Measurements from ENCODE around the gene ZNF236. TPM values are rescaled to one million over a fixed set of nuclear protein-coding genes. Genes with fewer than 3 reads are reported as not detected.
A peak's percentile ranks its signal among the peaks of the same experiment; 100 is the strongest.

ZNF236 gene
- total and polyA plus RNA-seq, 3 experiments from 2014 or later: 11.1 to 15.9 (median 13.4) TPM

DNA sequence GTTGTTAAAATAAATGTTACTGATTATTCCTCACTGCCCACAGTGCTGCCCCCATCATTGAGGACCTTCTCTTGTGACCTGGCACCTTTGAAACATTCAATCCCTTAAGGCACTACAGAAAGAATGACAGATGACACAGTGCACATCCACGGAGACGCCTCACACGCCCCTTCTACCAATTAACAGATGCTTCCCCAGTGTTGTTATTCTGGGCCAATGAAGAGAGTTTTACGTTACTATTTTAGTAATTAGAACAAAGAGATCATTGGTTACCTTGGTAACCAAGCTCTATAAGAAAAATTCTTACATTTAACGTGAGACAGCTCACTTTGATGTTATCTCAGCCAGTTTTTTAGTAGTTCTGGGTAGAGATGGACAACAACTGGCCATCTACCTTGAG lies 152.0 kb downstream of the ZNF236 start:
- no peaks in the 10 kb centered on the region for H3K4me1 ChIP-seq (ENCODE audit: insufficient read depth, low read length)
- POLR2A ChIA-PET: no interaction called here
- Mint-ChIP-seq H3K36me3 (peaks cover 4 to 25% (median 7%) of the 10 kb centered on the region in 3 donors), H3K27me3 (no peaks in the 10 kb centered on the region), H3K9me3 (no peaks in the 10 kb centered on the region), H3K4me3 (no peak overlapping the region), H3K27ac (no peak overlapping the region), H3K4me1 (no peaks in the 10 kb centered on the region)
- H3K36me3 ChIP-seq (ENCODE audit: insufficient read depth, low read length): no peaks in the 10 kb centered on the region
- H3K27me3 ChIP-seq (ENCODE audit: insufficient read depth, low read length, poor library complexity, severe bottlenecking): no peaks in the 10 kb centered on the region
- DNase-seq: no peak
- H3K9me3 ChIP-seq (ENCODE audit: low read length): no peaks in the 10 kb centered on the region
- no peak overlapping the region for H3K27ac ChIP-seq (ENCODE audit: low read depth, low read length)
- no peak overlapping the region for H3K4me3 ChIP-seq (ENCODE audit: low read length)
- CTCF ChIA-PET: interaction anchor here (2.4 kb wide), 1 partner anchor 9 kb away, joined by 9 read pairs; no protein-coding TSS in a partner anchor

DNA sequence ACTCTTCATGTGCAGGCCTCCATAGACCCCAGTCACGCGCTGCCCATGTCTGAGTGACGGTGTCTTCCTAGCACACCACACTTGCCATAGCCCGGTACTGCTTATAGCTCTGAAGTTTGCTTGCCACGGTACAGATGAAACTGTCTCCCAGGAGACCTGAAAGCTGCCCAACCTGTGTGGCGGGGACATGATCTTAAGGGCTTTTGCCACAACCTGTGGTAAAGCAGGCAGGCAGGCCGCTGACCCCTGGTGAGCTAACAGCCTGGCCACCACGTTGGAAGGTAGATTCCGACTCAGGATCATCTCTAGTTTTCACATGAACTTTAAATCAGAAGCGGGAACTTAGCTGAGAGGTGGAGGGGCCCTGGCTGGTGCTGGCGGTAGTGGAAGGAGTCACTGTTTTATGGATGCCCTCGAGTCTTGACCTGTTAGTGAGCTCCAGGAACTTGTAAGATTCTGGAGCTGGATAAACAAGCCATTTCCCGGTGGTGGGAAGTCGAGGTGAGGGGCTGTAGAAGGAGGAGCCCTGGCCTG lies 153.3 kb downstream of the ZNF236 start:
- Histone ChIP-seq H3K4me3 (ENCODE audit: low read length) (no peak overlapping the region), H3K27me3 (ENCODE audit: insufficient read depth, low read length, poor library complexity, severe bottlenecking) (no peaks in the 10 kb centered on the region), H3K27ac (ENCODE audit: low read depth, low read length) (no peak overlapping the region), H3K9me3 (ENCODE audit: low read length) (no peaks in the 10 kb centered on the region), H3K36me3 (ENCODE audit: insufficient read depth, low read length) (no peaks in the 10 kb centered on the region), H3K4me1 (ENCODE audit: insufficient read depth, low read length) (no peaks in the 10 kb centered on the region)
- Mint-ChIP-seq H3K27me3 (peaks cover 0 to under 1% of the 10 kb centered on the region in 2 donors), H3K27ac (peak overlapping the region in 1 of 8 donors; percentile 12), H3K4me3 (no peak overlapping the region), H3K9me3 (no peaks in the 10 kb centered on the region), H3K4me1 (no peaks in the 10 kb centered on the region), H3K36me3 (peaks cover 4 to 25% (median 7%) of the 10 kb centered on the region in 3 donors)
- DNase-seq: no peak
- POLR2A ChIA-PET: no interaction called here
- CTCF ChIA-PET: interaction anchor here (2.4 kb wide), 1 partner anchor 8 kb away, joined by 9 read pairs; no protein-coding TSS in a partner anchor

DNA sequence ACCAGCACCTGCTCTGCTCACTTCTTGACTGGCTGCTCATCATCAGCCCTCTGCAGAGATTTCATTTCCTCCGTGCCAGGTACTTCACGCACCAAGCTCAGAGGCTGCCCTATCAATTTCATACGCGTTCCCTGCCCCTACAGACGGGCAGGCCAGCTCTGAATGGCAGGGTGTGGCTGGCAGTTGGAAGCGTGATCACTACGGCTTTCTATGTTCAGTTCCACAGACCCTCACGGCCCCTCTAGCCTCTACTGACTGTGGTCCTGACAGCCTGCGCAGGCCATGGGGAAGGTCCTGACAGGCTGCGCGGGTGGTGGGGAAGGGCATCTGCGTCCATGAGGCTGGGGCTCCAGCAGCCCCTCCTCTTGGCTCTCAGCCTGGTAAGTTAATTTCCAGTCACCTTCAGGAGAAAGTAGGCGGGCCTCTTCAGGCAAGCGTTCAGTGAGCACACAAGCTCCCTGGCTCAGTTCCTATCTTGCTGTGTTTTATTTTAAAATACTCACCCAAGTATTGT lies 154.8 kb downstream of the ZNF236 start:
- Mint-ChIP-seq H3K4me1 (no peaks in the 10 kb centered on the region), H3K36me3 (peaks cover 3 to 18% (median 4%) of the 10 kb centered on the region in 3 donors), H3K4me3 (no peak overlapping the region), H3K27me3 (peaks cover 0 to 2% of the 10 kb centered on the region in 2 donors), H3K9me3 (no peaks in the 10 kb centered on the region), H3K27ac (no peak overlapping the region)
- no peaks in the 10 kb centered on the region for H3K4me1 ChIP-seq (ENCODE audit: insufficient read depth, low read length)
- no peaks in the 10 kb centered on the region for H3K36me3 ChIP-seq (ENCODE audit: insufficient read depth, low read length)
- no peaks in the 10 kb centered on the region for H3K9me3 ChIP-seq (ENCODE audit: low read length)
- CTCF ChIA-PET: interaction anchor here (1.6 kb wide), 1 partner anchor 173 kb away, joined by 5 read pairs; no protein-coding TSS in a partner anchor
- no peak overlapping the region for H3K4me3 ChIP-seq (ENCODE audit: low read length)
- POLR2A ChIA-PET: interaction anchor here (0.7 kb wide), 1 partner anchor 19 kb away, joined by 3 read pairs; no protein-coding TSS in a partner anchor
- DNase-seq: no peak
- no peak overlapping the region for H3K27ac ChIP-seq (ENCODE audit: low read depth, low read length)
- no peaks in the 10 kb centered on the region for H3K27me3 ChIP-seq (ENCODE audit: insufficient read depth, low read length, poor library complexity, severe bottlenecking)

DNA sequence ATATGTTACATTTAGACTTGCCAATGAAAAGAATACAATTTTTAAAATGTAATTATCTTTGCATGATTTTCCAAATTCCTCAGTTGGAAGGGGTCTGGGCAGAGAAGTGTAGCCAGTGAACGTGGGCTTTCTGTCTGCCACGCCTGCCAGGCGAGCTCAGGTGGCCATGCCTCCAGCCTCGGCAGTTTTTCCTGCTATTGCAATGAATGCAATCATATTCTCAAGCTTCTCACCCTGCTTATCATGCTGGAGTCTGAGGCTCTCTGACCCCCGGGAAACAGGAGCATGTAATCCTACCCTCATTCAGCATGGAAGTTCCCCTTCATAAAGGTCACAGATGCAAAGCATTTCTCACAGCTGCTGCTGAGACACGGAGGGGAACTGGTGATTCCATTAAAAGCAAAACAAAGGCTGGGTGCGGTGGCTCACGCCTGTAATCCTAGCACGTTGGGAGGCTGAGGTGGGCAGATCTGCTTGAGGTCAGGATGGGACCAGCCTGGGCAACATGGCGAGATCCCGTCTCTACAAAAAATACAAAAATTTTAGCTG lies 155.4 kb downstream of the ZNF236 start:
- no peaks in the 10 kb centered on the region for H3K9me3 ChIP-seq (ENCODE audit: low read length)
- no peak overlapping the region for H3K4me3 ChIP-seq (ENCODE audit: low read length)
- POLR2A ChIA-PET: interaction anchor here (0.7 kb wide), 1 partner anchor 20 kb away, joined by 3 read pairs; no protein-coding TSS in a partner anchor
- Mint-ChIP-seq H3K36me3 (peaks cover 1 to 16% (median 4%) of the 10 kb centered on the region in 3 donors), H3K27me3 (peaks cover 0 to 2% of the 10 kb centered on the region in 2 donors), H3K4me1 (no peaks in the 10 kb centered on the region), H3K9me3 (no peaks in the 10 kb centered on the region), H3K27ac (no peak overlapping the region), H3K4me3 (no peak overlapping the region)
- CTCF ChIA-PET: interaction anchor here (1.6 kb wide), 1 partner anchor 174 kb away, joined by 5 read pairs; no protein-coding TSS in a partner anchor
- H3K4me1 ChIP-seq (ENCODE audit: insufficient read depth, low read length): no peaks in the 10 kb centered on the region
- no peaks in the 10 kb centered on the region for H3K36me3 ChIP-seq (ENCODE audit: insufficient read depth, low read length)
- H3K27me3 ChIP-seq (ENCODE audit: insufficient read depth, low read length, poor library complexity, severe bottlenecking): no peaks in the 10 kb centered on the region
- no peak overlapping the region for H3K27ac ChIP-seq (ENCODE audit: low read depth, low read length)
- no peak for DNase-seq

DNA sequence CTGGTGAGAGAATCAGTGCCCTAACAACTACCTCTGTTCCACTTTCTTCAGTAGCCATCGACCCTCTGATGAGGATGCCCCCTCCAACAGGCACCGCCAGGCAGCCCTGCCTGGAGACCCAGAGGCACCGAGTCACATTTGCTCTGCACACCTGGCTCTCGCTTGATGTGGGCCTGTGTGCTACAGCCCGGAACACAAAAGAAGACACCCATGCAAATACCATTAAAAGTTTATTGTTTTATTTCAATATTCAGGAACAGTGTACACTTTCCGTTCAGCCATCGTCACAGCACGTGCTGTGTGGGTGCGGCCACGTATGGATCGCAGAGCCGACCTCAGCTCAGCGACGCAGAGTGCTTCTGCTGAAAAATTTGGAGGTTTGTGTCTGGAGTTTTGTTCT lies 156.3 kb downstream of the ZNF236 start:
- H3K27me3 ChIP-seq (ENCODE audit: insufficient read depth, low read length, poor library complexity, severe bottlenecking): no peaks in the 10 kb centered on the region
- POLR2A ChIA-PET: no interaction called here
- CTCF ChIA-PET: interaction anchor here (1.6 kb wide), 1 partner anchor 175 kb away, joined by 5 read pairs; no protein-coding TSS in a partner anchor
- Mint-ChIP-seq H3K36me3 (peaks cover 1 to 12% (median 4%) of the 10 kb centered on the region in 3 donors), H3K9me3 (no peaks in the 10 kb centered on the region), H3K27ac (peak overlapping the region in 2 of 8 donors; percentile 52 to 61), H3K27me3 (peaks cover 0 to 2% of the 10 kb centered on the region in 2 donors), H3K4me3 (no peak overlapping the region), H3K4me1 (peaks cover 6 to 8% (median 7%) of the 10 kb centered on the region in 3 donors)
- no peaks in the 10 kb centered on the region for H3K36me3 ChIP-seq (ENCODE audit: insufficient read depth, low read length)
- no peak for DNase-seq
- no peak overlapping the region for H3K4me3 ChIP-seq (ENCODE audit: low read length)
- H3K27ac ChIP-seq (ENCODE audit: low read depth, low read length): no peak overlapping the region
- no peaks in the 10 kb centered on the region for H3K4me1 ChIP-seq (ENCODE audit: insufficient read depth, low read length)
- no peaks in the 10 kb centered on the region for H3K9me3 ChIP-seq (ENCODE audit: low read length)

DNA sequence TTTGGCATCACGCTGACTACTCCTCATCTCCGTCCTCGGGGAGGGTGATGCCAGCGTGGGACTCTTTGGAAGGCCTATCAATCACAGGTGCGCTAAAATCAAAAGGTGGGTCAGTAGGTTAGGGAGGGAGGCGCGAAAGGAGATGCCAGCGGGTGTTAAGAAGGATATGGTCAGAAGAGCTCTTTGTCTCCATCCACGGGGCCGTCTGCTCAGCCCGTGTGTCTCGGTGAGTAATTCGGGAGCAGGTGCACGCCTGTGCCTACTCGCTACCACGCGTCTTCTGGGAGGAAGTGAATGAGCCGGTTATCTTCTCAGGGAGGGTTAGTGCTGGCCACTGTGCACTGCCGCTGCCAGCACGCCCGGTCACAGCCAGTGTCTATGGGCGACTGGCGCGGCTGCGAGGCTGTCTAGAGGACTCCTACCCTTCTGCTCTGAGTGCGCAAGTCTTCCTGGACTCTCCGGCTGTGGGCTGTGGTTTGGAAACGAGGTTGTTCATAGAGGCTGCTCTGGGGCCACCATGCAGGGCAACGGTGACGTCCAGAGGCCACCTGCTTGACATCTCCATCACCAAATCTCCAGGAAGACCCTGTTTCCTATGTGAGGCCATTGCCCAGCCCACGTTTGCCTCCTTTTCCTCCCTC lies 156.9 kb downstream of the ZNF236 start:
- Histone ChIP-seq H3K9me3 (ENCODE audit: low read length) (no peaks in the 10 kb centered on the region), H3K4me1 (ENCODE audit: insufficient read depth, low read length) (no peaks in the 10 kb centered on the region), H3K27ac (ENCODE audit: low read depth, low read length) (no peak overlapping the region), H3K36me3 (ENCODE audit: insufficient read depth, low read length) (no peaks in the 10 kb centered on the region), H3K4me3 (ENCODE audit: low read length) (no peak overlapping the region), H3K27me3 (ENCODE audit: insufficient read depth, low read length, poor library complexity, severe bottlenecking) (no peaks in the 10 kb centered on the region)
- Mint-ChIP-seq H3K4me3 (no peak overlapping the region), H3K36me3 (peaks cover 0 to 10% (median 4%) of the 10 kb centered on the region in 3 donors), H3K9me3 (no peaks in the 10 kb centered on the region), H3K4me1 (peaks cover 6 to 8% (median 8%) of the 10 kb centered on the region in 3 donors), H3K27ac (peak overlapping the region in 1 of 8 donors; percentile 52), H3K27me3 (peaks cover 0 to 2% of the 10 kb centered on the region in 2 donors)
- POLR2A ChIA-PET: no interaction called here
- CTCF ChIA-PET: no interaction called here
- no peak for DNase-seq

DNA sequence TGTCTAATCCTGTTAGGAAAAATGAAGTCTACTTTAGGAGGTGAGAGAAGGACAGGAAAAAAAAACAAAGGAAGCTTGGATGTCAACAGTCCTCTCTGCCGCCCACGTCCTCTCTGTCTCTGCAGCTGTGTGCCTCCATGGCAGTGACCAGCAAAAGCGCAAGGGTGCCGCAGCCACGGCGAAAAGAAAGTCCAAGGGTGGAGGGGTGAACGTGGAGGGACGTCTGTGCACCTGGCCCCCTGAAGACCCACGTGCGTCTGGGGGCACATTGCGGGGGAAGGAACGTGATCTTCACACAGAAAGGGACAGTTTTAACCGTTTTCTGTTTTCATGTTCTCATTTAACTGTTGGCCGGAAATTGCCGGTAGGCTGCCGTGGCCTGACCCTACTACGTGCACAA lies 157.5 kb downstream of the ZNF236 start:
- peaks cover 6 to 8% (median 8%) of the 10 kb centered on the region in 3 donors for H3K4me1 Mint-ChIP-seq
- H3K27ac ChIP-seq (ENCODE audit: low read depth, low read length): no peak overlapping the region
- no peaks in the 10 kb centered on the region for H3K4me1 ChIP-seq (ENCODE audit: insufficient read depth, low read length)
- no peak overlapping the region for H3K27ac Mint-ChIP-seq
- no peaks in the 10 kb centered on the region for H3K9me3 Mint-ChIP-seq
- CTCF ChIA-PET: interaction anchor here (0.8 kb wide), 1 partner anchor 20 kb away, joined by 3 read pairs; no protein-coding TSS in a partner anchor
- H3K4me3 Mint-ChIP-seq: no peak overlapping the region
- POLR2A ChIA-PET: no interaction called here
- peaks cover 0 to 7% (median 4%) of the 10 kb centered on the region in 3 donors for H3K36me3 Mint-ChIP-seq
- H3K4me3 ChIP-seq (ENCODE audit: low read length): no peak overlapping the region
- H3K9me3 ChIP-seq (ENCODE audit: low read length): no peaks in the 10 kb centered on the region
- no peak for DNase-seq
- H3K36me3 ChIP-seq (ENCODE audit: insufficient read depth, low read length): no peaks in the 10 kb centered on the region
- H3K27me3 ChIP-seq (ENCODE audit: insufficient read depth, low read length, poor library complexity, severe bottlenecking): no peaks in the 10 kb centered on the region
- H3K27me3 Mint-ChIP-seq: peaks cover 0 to 2% of the 10 kb centered on the region in 2 donors
